CD4-positive, CD25-positive, alpha-beta regulatory T cell (primary cell): ENCODE measurements around the gene ZNF845. TPM values are rescaled to one million over a fixed set of nuclear protein-coding genes. Genes with fewer than 3 reads are reported as not detected.
"Not testable (repeated sequence)": the region's sequence is repeated elsewhere in the genome, so short reads cannot be mapped to it uniquely, and the experiment has no call there.

Experiments
- ATAC-seq, 2 donors: fragments of 150-1000 bp; cut with Tn5 transposase; one replicate each; pipeline ENCODE4 v1.10.0; 2021; ENCODE audit warnings: low read depth in 2 of 2, moderate number of reproducible peaks in 2 of 2, moderate library complexity in 1 of 2
- DNase-seq, 3 donors: peaks; one replicate each; pipeline versions ENCODE4 v3.0.0 to v3.0.0-alpha.2; 2012 to 2022; ENCODE audit warnings: mixed read lengths in 1 of 3
- H3K27ac ChIP-seq: one replicate; pipeline ENCODE4 v1.7.0; 2013; ENCODE audit warnings: mild to moderate bottlenecking, low read length; ENCODE audit not compliant: insufficient read depth, poor library complexity, severe bottlenecking
- H3K27me3 ChIP-seq: one replicate; pipeline ENCODE4 v1.7.0; 2013; ENCODE audit warnings: low read length; ENCODE audit not compliant: control insufficient read depth, insufficient read depth
- H3K36me3 ChIP-seq: one replicate; pipeline ENCODE4 v1.7.0; 2013; ENCODE audit warnings: mild to moderate bottlenecking, low read length, moderate library complexity; ENCODE audit not compliant: control insufficient read depth, insufficient read depth
- H3K4me1 ChIP-seq: 2 replicates; pipeline ENCODE4 v1.7.0; 2013; ENCODE audit warnings: mild to moderate bottlenecking, low read length; ENCODE audit not compliant: insufficient read depth, control insufficient read depth, poor library complexity, severe bottlenecking
- H3K4me3 ChIP-seq: one replicate; pipeline ENCODE4 v1.7.0; 2013; ENCODE audit warnings: low read depth, mild to moderate bottlenecking, low read length, moderate library complexity
- H3K9me3 ChIP-seq, 2 experiments: 1 replicate in 1 of 2; 2 replicates in 1 of 2; pipeline ENCODE4 v1.7.0; 2013; ENCODE audit warnings: low read length in 2 of 2, mild to moderate bottlenecking in 1 of 2, moderate library complexity in 1 of 2; ENCODE audit not compliant: control insufficient read depth in 2 of 2
- H3K27ac Mint-ChIP-seq, 3 donors: one replicate each; pipeline ENCODE4 v1.8.0; 2020 to 2022; ENCODE audit warnings: mild to moderate bottlenecking in 3 of 3, mixed read lengths in 3 of 3, moderate library complexity in 2 of 3
- H3K27me3 Mint-ChIP-seq: one replicate; pipeline ENCODE4 v1.8.0; 2022; ENCODE audit warnings: mild to moderate bottlenecking, mixed read lengths
- H3K36me3 Mint-ChIP-seq: one replicate; pipeline ENCODE4 v1.8.0; 2020; ENCODE audit warnings: mixed read lengths
- H3K4me1 Mint-ChIP-seq, 4 donors: one replicate each; pipeline ENCODE4 v1.8.0; 2020 to 2022; ENCODE audit warnings: mixed read lengths in 4 of 4, mild to moderate bottlenecking in 1 of 4
- H3K4me3 Mint-ChIP-seq, 4 donors: one replicate each; pipeline ENCODE4 v1.8.0; 2020 to 2022; ENCODE audit warnings: mild to moderate bottlenecking in 4 of 4, mixed read lengths in 4 of 4, moderate library complexity in 3 of 4
- H3K9me3 Mint-ChIP-seq, 7 donors: one replicate each; pipeline ENCODE4 v1.8.0; 2020 to 2022; ENCODE audit warnings: mixed read lengths in 7 of 7, mild to moderate bottlenecking in 3 of 7, moderate library complexity in 2 of 7
- polyA plus RNA-seq, 4 donors: library from polyadenylated mRNA; unstranded; fragments of 300-500 nt; fragmentation: Illumina TruSeq; gene quantifications; one replicate each; pipeline ENCODE4 v1.2.3, GENCODE V29; 2021
- total RNA-seq: library from RNA; stranded (reverse); gene quantifications from one replicate; pipeline ENCODE4 v1.2.3, GENCODE V29; 2022

ZNF845 gene
- total and polyA plus RNA-seq, 5 donors from 2014 or later = 7.3 to 19.8 (median 8.8) TPM

DNA sequence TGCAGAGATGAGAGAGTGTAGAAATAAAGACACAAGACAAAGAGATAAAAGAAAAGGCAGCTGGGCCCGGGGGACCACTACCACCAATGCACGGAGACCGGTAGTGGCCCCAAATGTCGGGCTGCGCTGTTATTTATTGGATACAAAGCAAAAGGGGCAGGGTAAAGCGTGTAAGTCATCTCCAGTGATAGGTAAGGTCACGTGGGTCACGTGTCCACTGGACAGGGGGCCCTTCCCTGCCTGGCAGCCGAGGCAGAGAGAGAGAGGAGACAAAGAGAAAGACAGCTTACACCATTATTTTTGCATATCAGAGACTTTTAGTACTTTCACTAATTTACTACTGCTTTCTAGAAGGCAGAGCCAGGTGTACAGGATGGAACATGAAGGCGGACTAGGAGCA lies 26.5 kb downstream of the ZNF845 start:
- H3K4me3 Mint-ChIP-seq, H3K27ac Mint-ChIP-seq: not testable (repeated sequence)

DNA sequence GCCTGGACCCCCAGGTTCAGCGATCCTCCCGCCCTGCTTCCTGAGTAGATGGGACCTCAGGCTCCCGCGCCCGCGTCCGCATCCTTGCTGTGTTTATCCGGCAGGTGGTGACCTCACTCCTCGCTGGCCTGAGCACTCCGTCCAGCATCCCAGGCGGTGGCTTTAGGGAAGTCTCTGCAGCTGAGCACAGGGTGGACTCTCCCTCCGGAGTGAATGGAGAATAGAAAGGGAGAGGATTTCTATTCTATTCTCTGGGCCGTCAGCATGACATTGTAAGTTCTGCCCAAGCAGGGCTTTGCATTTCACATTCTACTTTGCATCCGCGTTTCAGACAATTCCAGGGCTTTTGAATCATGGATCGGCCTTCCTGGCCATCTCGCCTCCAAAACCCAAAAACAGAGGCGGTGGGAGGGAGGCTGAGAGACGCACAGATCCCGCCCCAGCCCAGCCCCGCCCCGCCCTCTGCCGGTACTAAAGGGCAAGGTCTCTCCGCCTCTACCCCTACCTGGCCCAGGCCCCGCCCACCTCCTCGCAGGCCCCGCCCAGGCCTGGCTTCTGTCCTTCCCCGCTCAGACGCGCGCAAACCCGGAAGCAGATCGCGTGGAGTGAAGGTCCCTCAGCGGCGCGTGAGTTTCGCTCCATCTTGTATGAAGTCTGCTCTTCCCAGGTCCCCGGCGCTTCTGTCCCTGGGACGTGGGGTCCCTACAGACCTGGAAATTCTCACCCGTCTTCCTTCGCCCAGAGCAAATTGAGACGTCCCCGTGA lies 31.8 kb downstream of the ZNF845 start, which contains the start of gene ZNF525:
TSS of gene ZNF525 (plus strand) at position 572 of the 765 bp plus-strand sequence. CDS start 6,577 bp downstream, outside the sequence.
- H3K36me3 Mint-ChIP-seq = peaks cover 15% of the 10 kb centered on the region
- H3K4me1 Mint-ChIP-seq = peaks cover 0 to 29% (median 20%) of the 10 kb centered on the region in 4 donors
- Histone ChIP-seq H3K27me3 (no peaks in the 10 kb centered on the region), H3K9me3 (peaks cover 10 to 18% of the 10 kb centered on the region in 2 experiments), H3K4me3 (peak within 1 kb of the TSS; percentile 81), H3K36me3 (peaks cover 3% of the 10 kb centered on the region), H3K4me1 (peaks cover 21% of the 10 kb centered on the region), H3K27ac (peak within 1 kb of the TSS; percentile 82)
- ATAC-seq = peak; percentile 100
- H3K9me3 Mint-ChIP-seq = peaks cover 0 to 11% (median 3%) of the 10 kb centered on the region in 7 donors
- peak within 1 kb of the TSS; percentile 94 to 98 (median 98) for H3K27ac Mint-ChIP-seq
- peak within 1 kb of the TSS; percentile 95 to 97 (median 96) for H3K4me3 Mint-ChIP-seq
- no peaks in the 10 kb centered on the region for H3K27me3 Mint-ChIP-seq
- DNase-seq = peak; percentile 91 to 95 (median 95)

More for the DNA sequence above, 26.5 kb downstream of the ZNF845 start:
- not testable (repeated sequence) for H3K36me3 ChIP-seq, H3K27me3 Mint-ChIP-seq, DNase-seq, H3K36me3 Mint-ChIP-seq, ATAC-seq, H3K4me1 ChIP-seq, H3K4me3 ChIP-seq, H3K27me3 ChIP-seq, H3K27ac ChIP-seq, H3K4me1 Mint-ChIP-seq
- peaks cover 18 to 39% of the 10 kb centered on the region in 2 experiments for H3K9me3 ChIP-seq
- peaks cover 0 to 32% (median 9%) of the 10 kb centered on the region in 7 donors for H3K9me3 Mint-ChIP-seq

DNA sequence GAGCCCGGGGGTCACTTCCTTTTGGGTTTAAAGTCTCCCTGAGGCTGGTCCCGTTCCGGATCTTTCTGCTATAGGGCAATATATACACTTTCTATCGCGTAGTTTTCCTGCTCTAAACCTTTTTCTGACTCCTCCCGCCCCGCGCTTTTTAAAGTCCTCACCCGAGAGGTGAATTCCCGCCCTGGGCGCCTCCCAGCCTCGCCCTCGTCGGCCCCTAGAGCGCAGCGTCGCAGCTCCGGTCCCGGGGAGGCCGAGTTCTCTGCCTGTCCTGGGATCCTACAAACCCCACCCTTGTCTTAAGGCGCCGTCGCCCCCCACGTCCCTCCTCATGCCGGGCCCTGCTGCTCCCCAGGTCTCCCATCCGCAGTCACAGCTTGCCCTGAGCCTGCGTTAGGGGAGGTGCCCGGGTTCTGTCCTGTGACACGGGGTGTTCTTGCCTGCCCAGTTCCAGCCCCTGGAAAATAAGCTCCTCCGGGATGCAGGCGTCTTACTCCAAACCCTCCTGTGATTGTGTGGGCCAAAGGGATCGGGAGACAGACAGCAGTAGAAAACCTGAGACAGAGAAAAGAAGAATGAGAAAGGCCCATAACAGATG lies 32.4 kb downstream of the ZNF845 start:
- Mint-ChIP-seq H3K27me3 (no peaks in the 10 kb centered on the region), H3K9me3 (peaks cover 0 to 14% (median 8%) of the 10 kb centered on the region in 7 donors), H3K4me3 (peak overlapping the region; percentile 95 to 97 (median 96)), H3K36me3 (peaks cover 19% of the 10 kb centered on the region), H3K27ac (peak overlapping the region; percentile 94 to 98 (median 98)), H3K4me1 (peaks cover 0 to 31% (median 20%) of the 10 kb centered on the region in 4 donors)
- no peaks in the 10 kb centered on the region for H3K27me3 ChIP-seq
- H3K4me3 ChIP-seq = peak overlapping the region; percentile 81
- peaks cover 21% of the 10 kb centered on the region for H3K4me1 ChIP-seq
- H3K36me3 ChIP-seq = peaks cover 3% of the 10 kb centered on the region
- peak overlapping the region; percentile 82 for H3K27ac ChIP-seq
- peaks cover 10 to 23% of the 10 kb centered on the region in 2 experiments for H3K9me3 ChIP-seq
- peak; percentile 23 to 24 for ATAC-seq
- DNase-seq = peak in 1 of 3 donors; percentile 24

DNA sequence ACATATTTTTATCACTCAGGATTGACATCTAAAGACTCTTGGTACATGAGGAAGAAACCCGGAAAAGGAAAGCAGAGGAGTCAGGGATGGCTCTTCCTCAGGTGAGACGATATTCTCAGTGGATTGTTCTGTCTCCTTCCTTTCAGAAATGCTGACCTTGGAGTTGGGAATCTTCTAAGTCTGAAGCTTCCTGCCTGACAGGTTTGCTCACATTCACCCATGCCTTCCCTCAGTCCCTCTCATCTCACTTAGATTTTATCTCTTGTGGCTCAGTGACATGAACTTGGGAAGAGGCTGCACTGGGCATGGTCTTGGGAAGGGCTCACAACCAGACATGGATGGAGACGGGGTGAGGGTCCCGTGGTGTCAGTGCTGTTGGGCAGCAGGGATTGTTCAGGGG lies 38.6 kb downstream of the ZNF845 start:
- peaks cover 67% of the 10 kb centered on the region for H3K36me3 Mint-ChIP-seq
- peaks cover 4 to 47% (median 16%) of the 10 kb centered on the region in 7 donors for H3K9me3 Mint-ChIP-seq
- H3K27ac Mint-ChIP-seq = no peak overlapping the region
- Histone ChIP-seq H3K27ac (no peak overlapping the region), H3K4me1 (no peaks in the 10 kb centered on the region), H3K4me3 (no peak overlapping the region), H3K27me3 (no peaks in the 10 kb centered on the region), H3K36me3 (peaks cover 40% of the 10 kb centered on the region), H3K9me3 (peaks cover 20 to 55% of the 10 kb centered on the region in 2 experiments)
- H3K4me3 Mint-ChIP-seq = peak overlapping the region in 1 of 4 donors; percentile 27
- DNase-seq (no peak), ATAC-seq (no peak)
- H3K4me1 Mint-ChIP-seq = peaks cover 4 to 19% (median 7%) of the 10 kb centered on the region in 4 donors
- H3K27me3 Mint-ChIP-seq = peaks cover 4% of the 10 kb centered on the region

DNA sequence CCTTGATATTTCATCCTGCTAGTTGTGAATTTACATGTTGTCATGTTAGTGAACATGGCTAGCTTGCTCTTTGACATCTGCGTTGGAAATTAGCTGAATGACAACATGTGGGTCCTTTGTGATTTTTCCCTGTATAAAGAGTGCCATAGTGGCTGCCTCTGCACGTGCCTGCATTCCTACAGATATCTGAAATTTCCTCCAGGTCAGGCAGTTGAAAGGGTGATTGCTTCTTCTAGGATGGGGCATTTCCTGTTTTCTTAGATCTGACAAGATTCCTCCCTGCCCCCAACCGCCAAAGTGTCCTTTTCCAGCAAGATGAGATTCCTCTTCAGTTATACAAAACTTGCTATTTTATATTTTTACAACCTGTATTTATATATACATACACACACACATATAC lies 40.7 kb downstream of the ZNF845 start:
- Histone ChIP-seq H3K27me3 (no peaks in the 10 kb centered on the region), H3K4me1 (no peaks in the 10 kb centered on the region), H3K36me3 (peaks cover 58% of the 10 kb centered on the region), H3K9me3 (peaks cover 21 to 63% of the 10 kb centered on the region in 2 experiments), H3K4me3 (no peak overlapping the region), H3K27ac (no peak overlapping the region)
- ATAC-seq (no peak), DNase-seq (no peak)
- peaks cover 4% of the 10 kb centered on the region for H3K27me3 Mint-ChIP-seq
- H3K27ac Mint-ChIP-seq = no peak overlapping the region
- H3K4me1 Mint-ChIP-seq = peaks cover 0 to 5% (median 2%) of the 10 kb centered on the region in 4 donors
- peaks cover 4 to 59% (median 14%) of the 10 kb centered on the region in 7 donors for H3K9me3 Mint-ChIP-seq
- no peak overlapping the region for H3K4me3 Mint-ChIP-seq
- H3K36me3 Mint-ChIP-seq = peaks cover 75% of the 10 kb centered on the region

DNA sequence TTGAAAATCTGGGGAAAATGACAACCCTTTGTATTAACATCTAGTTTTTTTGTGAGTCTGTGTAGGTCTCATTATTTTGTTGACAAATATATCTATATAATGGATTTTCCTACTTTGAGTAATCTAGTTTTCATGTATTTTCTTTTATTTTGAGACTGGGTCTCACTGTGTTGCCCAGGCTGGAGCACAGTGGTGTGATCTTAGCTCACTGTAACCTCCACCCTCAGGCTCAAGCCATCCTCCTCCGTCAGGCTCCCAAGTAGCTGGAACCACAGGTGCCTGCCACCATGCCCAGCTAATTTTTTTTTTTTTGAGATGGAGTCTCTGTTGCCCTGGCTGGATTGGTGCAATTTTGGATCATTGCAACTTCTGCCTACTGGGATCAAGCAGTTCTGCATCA lies 41.2 kb downstream of the ZNF845 start:
- Histone ChIP-seq H3K27me3 (no peaks in the 10 kb centered on the region), H3K4me3 (no peak overlapping the region), H3K36me3 (peaks cover 63% of the 10 kb centered on the region), H3K9me3 (peaks cover 25 to 67% of the 10 kb centered on the region in 2 experiments), H3K27ac (no peak overlapping the region), H3K4me1 (no peaks in the 10 kb centered on the region)
- H3K27me3 Mint-ChIP-seq = peaks cover 4% of the 10 kb centered on the region
- peaks cover 76% of the 10 kb centered on the region for H3K36me3 Mint-ChIP-seq
- no peak for DNase-seq
- H3K4me3 Mint-ChIP-seq = no peak overlapping the region
- ATAC-seq = no peak
- no peak overlapping the region for H3K27ac Mint-ChIP-seq
- peaks cover 4 to 62% (median 16%) of the 10 kb centered on the region in 7 donors for H3K9me3 Mint-ChIP-seq
- H3K4me1 Mint-ChIP-seq = peaks cover 0 to 5% (median 2%) of the 10 kb centered on the region in 4 donors

DNA sequence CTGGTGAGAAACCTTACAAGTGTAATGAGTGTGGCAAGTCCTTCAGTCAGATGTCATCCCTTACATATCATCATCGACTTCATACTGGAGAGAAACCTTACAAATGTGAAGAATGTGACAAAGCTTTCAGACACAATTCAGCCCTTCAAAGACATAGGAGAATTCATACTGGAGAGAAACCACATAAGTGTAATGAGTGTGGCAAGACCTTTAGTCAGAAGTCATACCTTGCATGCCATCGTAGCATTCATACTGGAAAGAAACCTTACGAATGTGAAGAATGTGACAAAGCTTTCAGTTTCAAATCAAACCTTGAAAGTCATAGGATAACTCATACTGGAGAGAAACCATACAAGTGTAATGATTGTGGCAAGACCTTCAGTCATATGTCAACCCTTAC lies 47.8 kb downstream of the ZNF845 start:
- no peaks in the 10 kb centered on the region for H3K27me3 ChIP-seq
- no peak overlapping the region for H3K27ac ChIP-seq
- ATAC-seq (no peak), DNase-seq (no peak)
- H3K9me3 ChIP-seq = peaks cover 85 to 100% of the 10 kb centered on the region in 2 experiments
- Mint-ChIP-seq H3K4me3 (no peak overlapping the region), H3K36me3 (peaks cover 77% of the 10 kb centered on the region), H3K4me1 (no peaks in the 10 kb centered on the region), H3K9me3 (peaks cover 0 to 95% (median 40%) of the 10 kb centered on the region in 7 donors), H3K27me3 (no peaks in the 10 kb centered on the region), H3K27ac (no peak overlapping the region)
- peaks cover 54% of the 10 kb centered on the region for H3K36me3 ChIP-seq
- no peaks in the 10 kb centered on the region for H3K4me1 ChIP-seq
- peak overlapping the region; percentile 8 for H3K4me3 ChIP-seq
